Upper lobe of right lung (tissue), 1 donor: Measurements from ENCODE around the gene SLC23A1. TPM values are rescaled to one million over a fixed set of nuclear protein-coding genes. Genes with fewer than 3 reads are reported as not detected.

Experiments used
- ATAC-seq: fragments of 200-7000 bp; cut with Tn5 transposase; one replicate; pipeline ENCODE4 v1.9.1; 2020; ENCODE audit warnings: mild to moderate bottlenecking, moderate library complexity
- DNase-seq: peaks from one replicate; pipeline ENCODE4 v3.0.0-alpha.2; 2020
- H3K27ac ChIP-seq: fragments of 200-600 bp; one replicate; pipeline ENCODE4 v1.8.0; 2022
- H3K27me3 ChIP-seq: fragments of 200-600 bp; one replicate; pipeline ENCODE4 v1.8.0; 2022; ENCODE audit warnings: mild to moderate bottlenecking
- H3K36me3 ChIP-seq: fragments of 200-600 bp; one replicate; pipeline ENCODE4 v1.8.0; 2022
- H3K4me1 ChIP-seq: fragments of 200-600 bp; one replicate; pipeline ENCODE4 v1.8.0; 2022
- H3K4me3 ChIP-seq: fragments of 200-600 bp; one replicate; pipeline ENCODE4 v1.8.0; 2022; ENCODE audit warnings: mild to moderate bottlenecking
- H3K9me3 ChIP-seq: fragments of 200-600 bp; one replicate; pipeline ENCODE4 v1.8.0; 2022
- intact Hi-C: fragments of 100-400 bp; cut with DNase I; formaldehyde crosslinking; loops from one replicate; pipeline ENCODE4 v1.11.0; 2022
- total RNA-seq: library from RNA; stranded (reverse); fragmentation: NEBNext Ultra II Directional; extraction: Animal tissue kit (Norgen Biotek cat#: 25700); gene quantifications from one replicate; pipeline ENCODE4 v1.2.1, GENCODE V29; 2021
- TF ChIP-seq, protein P1 (sequence below): fragments of 200-600 bp; IDR thresholded peaks from one replicate; pipeline ENCODE4 v1.8.0; 2022; ENCODE audit warnings: antibody characterized with exemption
- donor health status: DM: no; HTN: yes; CAD: no; lungs with severe emphysema.

Gene SLC23A1
- total RNA-seq, 1 donor from 2014 or later, result not detected

DNA sequence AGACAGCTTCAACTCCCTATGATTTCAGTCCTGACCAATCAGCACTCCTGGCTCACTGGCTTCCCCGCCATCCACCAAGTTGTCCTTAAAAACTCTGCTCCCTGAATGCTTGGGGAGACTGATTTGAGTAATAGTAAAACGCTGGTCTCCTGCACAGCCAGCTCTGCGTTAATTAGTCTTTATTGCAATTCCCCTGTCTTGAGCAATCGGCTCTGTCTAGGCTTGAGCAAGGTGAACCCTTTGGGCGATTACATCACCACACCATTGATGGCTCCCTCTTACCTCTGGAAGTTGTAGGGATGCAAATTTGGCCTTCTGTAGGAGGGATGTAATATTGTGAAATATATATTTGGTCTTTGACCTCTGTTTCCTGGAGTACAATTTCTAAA lies 2.9 kb upstream of the SLC23A1 start:
- Histone ChIP-seq H3K36me3 (no peaks in the 10 kb centered on the region), H3K9me3 (no peaks in the 10 kb centered on the region), H3K27me3 (no peaks in the 10 kb centered on the region), H3K27ac (no peak overlapping the region), H3K4me3 (no peak overlapping the region), H3K4me1 (peaks cover 10% of the 10 kb centered on the region)
- TF ChIP-seq, protein P1, sequence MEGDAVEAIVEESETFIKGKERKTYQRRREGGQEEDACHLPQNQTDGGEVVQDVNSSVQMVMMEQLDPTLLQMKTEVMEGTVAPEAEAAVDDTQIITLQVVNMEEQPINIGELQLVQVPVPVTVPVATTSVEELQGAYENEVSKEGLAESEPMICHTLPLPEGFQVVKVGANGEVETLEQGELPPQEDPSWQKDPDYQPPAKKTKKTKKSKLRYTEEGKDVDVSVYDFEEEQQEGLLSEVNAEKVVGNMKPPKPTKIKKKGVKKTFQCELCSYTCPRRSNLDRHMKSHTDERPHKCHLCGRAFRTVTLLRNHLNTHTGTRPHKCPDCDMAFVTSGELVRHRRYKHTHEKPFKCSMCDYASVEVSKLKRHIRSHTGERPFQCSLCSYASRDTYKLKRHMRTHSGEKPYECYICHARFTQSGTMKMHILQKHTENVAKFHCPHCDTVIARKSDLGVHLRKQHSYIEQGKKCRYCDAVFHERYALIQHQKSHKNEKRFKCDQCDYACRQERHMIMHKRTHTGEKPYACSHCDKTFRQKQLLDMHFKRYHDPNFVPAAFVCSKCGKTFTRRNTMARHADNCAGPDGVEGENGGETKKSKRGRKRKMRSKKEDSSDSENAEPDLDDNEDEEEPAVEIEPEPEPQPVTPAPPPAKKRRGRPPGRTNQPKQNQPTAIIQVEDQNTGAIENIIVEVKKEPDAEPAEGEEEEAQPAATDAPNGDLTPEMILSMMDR, result no peak
- ATAC-seq (no peak), DNase-seq (peak; percentile 20)
- intact Hi-C loops, result no loop called here

DNA sequence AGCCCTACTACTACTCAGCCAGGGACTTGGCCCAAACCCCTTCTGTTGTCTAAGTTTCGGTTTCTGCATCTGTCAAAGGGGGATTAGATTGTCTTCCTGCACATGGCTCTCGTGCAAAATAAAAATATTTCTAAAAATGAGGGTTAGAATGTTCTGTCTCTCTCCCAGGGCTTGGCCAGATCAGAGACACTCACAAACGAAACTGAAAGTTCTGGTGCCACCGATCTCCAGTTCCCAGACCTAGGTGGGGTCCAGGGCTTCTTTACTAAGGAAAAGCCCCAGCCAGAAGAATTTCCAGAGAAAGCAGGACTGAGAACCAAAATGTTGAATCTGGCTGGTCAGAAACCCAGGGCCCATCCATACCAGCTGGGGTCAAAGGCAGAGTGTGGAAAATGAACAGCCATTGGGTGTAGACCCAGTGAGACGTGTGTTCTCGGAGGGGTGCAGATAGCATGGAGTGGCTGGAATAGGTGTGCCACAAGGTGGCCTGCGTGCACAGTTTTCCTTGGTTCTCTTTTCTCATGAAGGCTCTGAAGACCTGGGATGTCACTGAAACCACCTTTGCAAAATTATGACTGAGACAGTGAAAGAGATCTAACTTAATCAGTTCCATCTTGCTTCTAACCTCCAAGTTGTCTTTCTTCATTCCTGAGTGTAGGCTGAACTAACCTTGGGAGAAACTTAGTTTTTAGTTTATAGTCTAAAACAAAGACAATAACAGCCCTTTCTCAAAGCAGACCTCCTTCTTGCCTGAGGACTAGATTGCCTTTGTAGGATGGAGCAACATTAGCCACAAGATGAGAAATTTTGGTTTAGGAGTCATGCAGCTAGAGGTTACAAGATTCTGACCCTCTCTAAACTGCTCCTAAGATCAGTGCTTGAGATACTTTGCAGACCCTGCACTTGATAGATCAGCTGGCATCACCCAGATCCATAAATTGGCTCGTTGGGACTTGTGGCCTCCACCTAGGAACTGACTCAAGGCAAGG lies 2.3 kb upstream of the SLC23A1 start:
- TF ChIP-seq, protein P1, result peak; percentile 12
- Histone ChIP-seq H3K27me3 (no peaks in the 10 kb centered on the region), H3K36me3 (no peaks in the 10 kb centered on the region), H3K27ac (peak overlapping the region; percentile 81), H3K9me3 (no peaks in the 10 kb centered on the region), H3K4me1 (peaks cover 10% of the 10 kb centered on the region), H3K4me3 (peak overlapping the region; percentile 49)
- DNase-seq (peak; percentile 26), ATAC-seq (no peak)
- intact Hi-C loops, result no loop called here

DNA sequence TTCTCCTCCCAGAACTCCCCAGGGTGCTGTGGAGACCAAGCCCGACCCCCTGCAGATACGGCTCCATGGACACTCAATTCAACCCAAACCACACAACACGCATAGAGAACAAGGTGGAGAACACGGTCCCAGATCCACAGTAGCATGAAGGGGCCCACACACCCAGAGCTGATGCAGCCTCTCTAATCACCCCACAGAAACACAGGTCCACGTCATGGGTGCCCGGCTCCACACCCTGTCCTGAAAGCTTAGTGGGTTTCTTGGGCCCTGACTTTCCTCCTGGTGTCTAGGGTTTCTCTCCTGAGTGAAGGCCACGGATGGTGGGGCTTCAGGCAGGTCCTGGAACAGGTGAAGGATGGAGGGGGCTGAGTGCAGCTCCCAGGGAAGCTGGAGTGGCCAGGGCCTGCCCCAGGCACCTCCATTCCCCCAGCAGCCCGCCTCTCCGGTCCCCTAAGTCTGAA lies 1.5 kb upstream of the SLC23A1 start:
- Histone ChIP-seq H3K9me3 (no peaks in the 10 kb centered on the region), H3K4me3 (peak overlapping the region; percentile 49), H3K36me3 (no peaks in the 10 kb centered on the region), H3K4me1 (peaks cover 10% of the 10 kb centered on the region), H3K27me3 (no peaks in the 10 kb centered on the region), H3K27ac (peak overlapping the region; percentile 81)
- DNase-seq (no peak), ATAC-seq (no peak)
- intact Hi-C loops, result no loop called here
- TF ChIP-seq, protein P1, result no peak

DNA sequence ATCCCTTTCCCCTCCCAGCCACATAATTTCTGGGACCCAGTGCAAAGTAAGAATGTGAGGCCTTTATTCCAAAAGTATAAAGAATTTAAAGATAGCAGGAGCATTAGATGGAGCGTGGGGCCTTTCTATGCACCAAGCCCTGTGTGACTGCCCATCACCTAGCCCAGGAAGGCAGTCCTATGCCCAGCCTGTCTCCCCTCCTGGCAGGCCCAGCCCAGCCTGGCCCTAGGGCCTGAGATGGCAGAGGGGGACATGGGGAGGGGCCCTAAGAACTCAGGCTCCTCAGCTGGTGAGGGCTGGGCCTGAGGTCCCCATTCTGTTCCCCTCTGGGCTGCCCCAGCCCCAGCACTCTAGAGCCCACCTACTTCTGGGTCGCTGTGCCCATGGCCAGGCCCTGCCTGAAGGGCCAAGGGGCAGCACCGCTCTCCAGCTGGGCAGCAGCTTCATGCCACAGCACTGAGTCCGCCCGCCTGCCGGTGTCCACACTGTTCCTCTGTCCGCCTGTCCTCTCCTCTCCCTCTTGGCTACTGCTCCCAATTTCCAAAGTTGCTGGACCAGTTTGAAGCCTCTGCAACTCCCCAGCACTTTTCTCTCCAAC lies 995 bp upstream of the SLC23A1 start:
- TF ChIP-seq, protein P1, result no peak
- peak; percentile 49 for DNase-seq
- H3K4me3 ChIP-seq, result no peak overlapping the region
- no peaks in the 10 kb centered on the region for H3K9me3 ChIP-seq
- intact Hi-C loops, result no loop called here
- peaks cover 10% of the 10 kb centered on the region for H3K4me1 ChIP-seq
- ATAC-seq, result no peak
- H3K27ac ChIP-seq, result no peak overlapping the region
- H3K27me3 ChIP-seq, result no peaks in the 10 kb centered on the region
- no peaks in the 10 kb centered on the region for H3K36me3 ChIP-seq

DNA sequence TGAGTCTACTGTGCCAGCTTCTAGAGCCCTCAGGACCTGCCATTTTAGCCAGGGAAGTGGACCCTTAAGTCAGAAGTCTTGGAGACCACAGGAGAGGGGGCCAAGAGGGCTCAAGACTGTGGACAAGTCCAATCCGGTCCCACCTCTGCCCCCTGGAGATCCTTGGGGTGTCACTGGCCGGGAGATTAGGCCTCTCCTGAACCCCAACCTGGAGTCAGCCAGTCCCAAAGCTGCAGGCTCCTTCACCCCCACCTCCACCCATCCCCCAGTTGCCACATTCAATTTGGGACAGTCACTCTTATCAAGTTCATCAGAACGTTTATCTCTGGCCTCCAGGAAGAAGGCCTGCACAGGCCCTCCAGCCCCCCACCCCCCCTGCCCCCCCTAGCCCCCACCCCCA lies 290 bp downstream of the SLC23A1 start:
- no peak overlapping the region for H3K4me3 ChIP-seq
- ATAC-seq (no peak), DNase-seq (peak; percentile 53)
- H3K27ac ChIP-seq, result no peak overlapping the region
- intact Hi-C loops, result no loop called here
- no peaks in the 10 kb centered on the region for H3K9me3 ChIP-seq
- peaks cover under 1% of the 10 kb centered on the region for H3K4me1 ChIP-seq
- TF ChIP-seq, protein P1, result no peak
- no peaks in the 10 kb centered on the region for H3K27me3 ChIP-seq
- H3K36me3 ChIP-seq, result no peaks in the 10 kb centered on the region
